ENCODE data around the gene SYS1.

Gene SYS1

GRCh38 chr20:45362804-45363610, at the start of gene SYS1:
SYS1 (plus strand) TSS chr20:45363156; CDS start chr20:45363532, 376 bp downstream.
- Histone ChIP-seq H3K4me1 (ENCODE audit: insufficient read depth, low read length, poor library complexity, severe bottlenecking) (peaks cover 33% of the 10 kb centered on the region), H3K9me2 (replicated peaks; ENCODE audit: low read depth, low read length) (no peaks in the 10 kb centered on the region), H2AFZ (ENCODE audit: low read length) (peak within 1 kb of the TSS; percentile 93), H3K9ac (ENCODE audit: low read depth, low read length, poor library complexity, severe bottlenecking) (peak within 1 kb of the TSS; percentile 75), H3K4me2 (ENCODE audit: low read depth, low read length, poor library complexity, severe bottlenecking) (peak within 1 kb of the TSS; percentile 94), H3K4me3 (ENCODE audit: low read length, poor library complexity, severe bottlenecking) (peak within 1 kb of the TSS; percentile 91), H3F3A (ENCODE audit: low read depth) (peaks cover 6% of the 10 kb centered on the region; the same call in 1 of the 2 replicates), H3K36me3 (ENCODE audit: insufficient read depth, low read length) (no peaks in the 10 kb centered on the region; the same call in 1 of the 2 replicates), H3K9me3 (ENCODE audit: insufficient read depth, low read depth, low read length) (no peaks in the 10 kb centered on the region), H4K20me1 (ENCODE audit: insufficient read depth, low read length, poor library complexity, severe bottlenecking) (peaks cover 6% of the 10 kb centered on the region), H3K79me2 (ENCODE audit: insufficient read depth, low read length) (peaks cover 16% of the 10 kb centered on the region), H3K27me3 (ENCODE audit: insufficient read depth, low read length, poor library complexity, severe bottlenecking) (no peaks in the 10 kb centered on the region)
- TF ChIP-seq, protein P1, sequence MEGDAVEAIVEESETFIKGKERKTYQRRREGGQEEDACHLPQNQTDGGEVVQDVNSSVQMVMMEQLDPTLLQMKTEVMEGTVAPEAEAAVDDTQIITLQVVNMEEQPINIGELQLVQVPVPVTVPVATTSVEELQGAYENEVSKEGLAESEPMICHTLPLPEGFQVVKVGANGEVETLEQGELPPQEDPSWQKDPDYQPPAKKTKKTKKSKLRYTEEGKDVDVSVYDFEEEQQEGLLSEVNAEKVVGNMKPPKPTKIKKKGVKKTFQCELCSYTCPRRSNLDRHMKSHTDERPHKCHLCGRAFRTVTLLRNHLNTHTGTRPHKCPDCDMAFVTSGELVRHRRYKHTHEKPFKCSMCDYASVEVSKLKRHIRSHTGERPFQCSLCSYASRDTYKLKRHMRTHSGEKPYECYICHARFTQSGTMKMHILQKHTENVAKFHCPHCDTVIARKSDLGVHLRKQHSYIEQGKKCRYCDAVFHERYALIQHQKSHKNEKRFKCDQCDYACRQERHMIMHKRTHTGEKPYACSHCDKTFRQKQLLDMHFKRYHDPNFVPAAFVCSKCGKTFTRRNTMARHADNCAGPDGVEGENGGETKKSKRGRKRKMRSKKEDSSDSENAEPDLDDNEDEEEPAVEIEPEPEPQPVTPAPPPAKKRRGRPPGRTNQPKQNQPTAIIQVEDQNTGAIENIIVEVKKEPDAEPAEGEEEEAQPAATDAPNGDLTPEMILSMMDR (conservative IDR thresholded peaks at IDR 0.05; ENCODE audit: low read length) = peak; percentile 82
- no peak for TF ChIP-seq EZH2phosphoT487 (IDR thresholded peaks at IDR 0.05; ENCODE audit: borderline replicate concordance)

DNA sequence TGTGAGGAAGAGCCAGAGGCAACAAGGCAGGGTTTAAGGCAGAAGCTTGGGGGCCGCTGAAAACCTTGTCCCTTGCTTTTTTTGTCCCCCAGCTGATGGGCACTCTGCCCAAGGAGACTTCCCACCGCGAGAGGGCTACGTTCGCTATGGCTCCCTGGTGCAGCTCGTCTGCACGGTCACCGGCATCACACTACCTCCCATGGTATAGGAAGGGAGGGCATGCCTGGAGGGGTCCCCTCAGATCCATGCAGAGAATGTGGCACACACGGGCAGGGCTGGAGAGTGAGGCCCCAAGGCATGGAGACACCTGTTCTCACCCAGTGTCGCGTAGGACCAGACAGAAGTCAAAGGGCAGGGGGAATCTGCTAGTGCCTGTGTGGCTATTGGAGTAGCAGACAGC, 49.0 kb upstream of the SYS1 start:
- Histone ChIP-seq H2AFZ (ENCODE audit: low read length) (no peak overlapping the region), H3K9me3 (ENCODE audit: insufficient read depth, low read depth, low read length) (no peaks in the 10 kb centered on the region), H3F3A (ENCODE audit: low read depth) (no peaks in the 10 kb centered on the region), H4K20me1 (ENCODE audit: insufficient read depth, low read length, poor library complexity, severe bottlenecking) (no peaks in the 10 kb centered on the region), H3K27me3 (ENCODE audit: insufficient read depth, low read length, poor library complexity, severe bottlenecking) (no peaks in the 10 kb centered on the region), H3K4me1 (ENCODE audit: insufficient read depth, low read length, poor library complexity, severe bottlenecking) (peaks cover 10% of the 10 kb centered on the region), H3K9ac (ENCODE audit: low read depth, low read length, poor library complexity, severe bottlenecking) (no peak overlapping the region), H3K4me3 (ENCODE audit: low read length, poor library complexity, severe bottlenecking) (no peak overlapping the region), H3K36me3 (ENCODE audit: insufficient read depth, low read length) (no peaks in the 10 kb centered on the region), H3K9me2 (replicated peaks; ENCODE audit: low read depth, low read length) (no peaks in the 10 kb centered on the region), H3K4me2 (ENCODE audit: low read depth, low read length, poor library complexity, severe bottlenecking) (no peak overlapping the region), H3K79me2 (ENCODE audit: insufficient read depth, low read length) (no peaks in the 10 kb centered on the region)
- no peak for TF ChIP-seq EZH2phosphoT487 (IDR thresholded peaks at IDR 0.05; ENCODE audit: borderline replicate concordance)
- TF ChIP-seq, protein P1 (conservative IDR thresholded peaks at IDR 0.05; ENCODE audit: low read length) = no peak

GRCh38 chr20:45315672-45316071, 47.3 kb upstream of the SYS1 start:
- Histone ChIP-seq H3K4me2 (ENCODE audit: low read depth, low read length, poor library complexity, severe bottlenecking) (no peak overlapping the region), H3K9ac (ENCODE audit: low read depth, low read length, poor library complexity, severe bottlenecking) (no peak overlapping the region), H3F3A (ENCODE audit: low read depth) (0 out of 2 replicates have a peak, but pooled peaks cover under 1% of the 10 kb centered on the region), H3K27me3 (ENCODE audit: insufficient read depth, low read length, poor library complexity, severe bottlenecking) (no peaks in the 10 kb centered on the region), H3K9me2 (replicated peaks; ENCODE audit: low read depth, low read length) (no peaks in the 10 kb centered on the region), H3K79me2 (ENCODE audit: insufficient read depth, low read length) (no peaks in the 10 kb centered on the region), H3K36me3 (ENCODE audit: insufficient read depth, low read length) (no peaks in the 10 kb centered on the region), H3K4me3 (ENCODE audit: low read length, poor library complexity, severe bottlenecking) (no peak overlapping the region), H3K4me1 (ENCODE audit: insufficient read depth, low read length, poor library complexity, severe bottlenecking) (peaks cover 21% of the 10 kb centered on the region), H4K20me1 (ENCODE audit: insufficient read depth, low read length, poor library complexity, severe bottlenecking) (no peaks in the 10 kb centered on the region), H2AFZ (ENCODE audit: low read length) (no peak overlapping the region), H3K9me3 (ENCODE audit: insufficient read depth, low read depth, low read length) (no peaks in the 10 kb centered on the region)
- TF ChIP-seq, protein P1 (conservative IDR thresholded peaks at IDR 0.05; ENCODE audit: low read length) = no peak
- TF ChIP-seq EZH2phosphoT487 (IDR thresholded peaks at IDR 0.05; ENCODE audit: borderline replicate concordance) = no peak

Data from Loucy (cell line).